GM23248 (cell line): Measurements from ENCODE around the gene RLF. TPM values are rescaled to one million over a fixed set of nuclear protein-coding genes. Genes with fewer than 3 reads are reported as not detected.
A peak's percentile ranks its signal among the peaks of the same experiment; 100 is the strongest.

ENCODE experiments used
- DNase-seq: peaks from one replicate; pipeline ENCODE4 v3.0.0-alpha.2; 2015
- H2AFZ ChIP-seq: fragments of 200-600 bp; sonication (generic); 2 replicates; pipeline ENCODE4 v1.6.1; 2016; ENCODE audit warnings: antibody characterized with exemption
- H3F3A ChIP-seq: fragments of 200-600 bp; sonication (generic); 2 replicates; pipeline ENCODE4 v1.6.1; 2016; ENCODE audit warnings: mild to moderate bottlenecking, antibody characterized with exemption, mixed run types; ENCODE audit not compliant: insufficient read depth
- H3K27ac ChIP-seq: fragments of 200-600 bp; sonication (generic); 2 replicates; pipeline ENCODE4 v1.5.1; 2016; ENCODE audit warnings: mild to moderate bottlenecking
- H3K27me3 ChIP-seq: fragments of 200-600 bp; sonication (generic); replicated peaks from 2 replicates; pipeline ENCODE4 v1.6.1; 2016; ENCODE audit warnings: mild to moderate bottlenecking; ENCODE audit not compliant: insufficient read depth
- H3K36me3 ChIP-seq: fragments of 200-600 bp; sonication (generic); 2 replicates; pipeline ENCODE4 v1.6.1; 2016; ENCODE audit warnings: low read depth, mild to moderate bottlenecking
- H3K4me1 ChIP-seq: fragments of 200-600 bp; sonication (generic); 2 replicates; pipeline ENCODE4 v1.6.1; 2016; ENCODE audit warnings: mild to moderate bottlenecking; ENCODE audit not compliant: insufficient read depth
- H3K4me2 ChIP-seq: fragments of 200-600 bp; sonication (generic); one replicate; pipeline ENCODE4 v1.6.1; 2016; ENCODE audit warnings: mild to moderate bottlenecking; ENCODE audit not compliant: unreplicated experiment
- H3K4me3 ChIP-seq: fragments of 200-600 bp; sonication (generic); 2 replicates; pipeline ENCODE4 v1.5.1; 2016; ENCODE audit warnings: mild to moderate bottlenecking
- H3K79me2 ChIP-seq: fragments of 200-600 bp; sonication (generic); 2 replicates; pipeline ENCODE4 v1.6.1; 2016; ENCODE audit warnings: mild to moderate bottlenecking; ENCODE audit not compliant: insufficient read depth
- H3K9ac ChIP-seq: fragments of 200-600 bp; sonication (generic); 2 replicates; pipeline ENCODE4 v1.6.1; 2016; ENCODE audit warnings: mild to moderate bottlenecking
- H3K9me2 ChIP-seq: fragments of 200-600 bp; sonication (generic); 2 replicates; pipeline ENCODE4 v1.6.1; 2016; ENCODE audit warnings: mixed run types, mild to moderate bottlenecking, moderate library complexity; ENCODE audit not compliant: insufficient read depth
- H3K9me3 ChIP-seq: fragments of 200-600 bp; sonication (generic); one replicate; pipeline ENCODE4 v1.6.1; 2017; ENCODE audit warnings: low read depth
- H4K20me1 ChIP-seq: fragments of 200-600 bp; sonication (generic); 2 replicates; pipeline ENCODE4 v1.6.0; 2016; ENCODE audit not compliant: insufficient read depth
- EZH2 ChIP-seq: fragments of 200-600 bp; sonication (generic); IDR thresholded peaks from 2 replicates; pipeline ENCODE4 v1.6.1; 2018; ENCODE audit warnings: antibody characterized with exemption, mild to moderate bottlenecking; ENCODE audit not compliant: insufficient read depth, poor library complexity, severe bottlenecking
- EZH2phosphoT487 ChIP-seq: fragments of 200-600 bp; sonication (generic); IDR thresholded peaks from 2 replicates; pipeline ENCODE4 v1.6.1; 2018; ENCODE audit warnings: antibody characterized with exemption, moderate library complexity, mild to moderate bottlenecking, low read depth; ENCODE audit not compliant: insufficient read depth
- WGBS, 2 experiments: methylation state at CpG; one replicate each; pipeline ENCODE4 v1.1.6; 2015 to 2017; ENCODE audit warnings: low lambda C conversion rate in 2 of 2, low coverage in 1 of 2; ENCODE audit errors: missing lambda C conversion rate in 2 of 2; 5-methylcytosine and 5-hydroxymethylcytosine counted together
- in situ Hi-C: fragments of 300-500 bp; cut with MboI; formaldehyde crosslinking; loops from 2 replicates; pipeline ENCODE4 v1.15.0; 2020
- polyA plus RNA-seq: library from polyadenylated mRNA; unstranded; fragments of >200 nt; fragmentation: Nextera tagmentation; extraction: Ambion mirVana; gene quantifications from 2 replicates; pipeline ENCODE4 v1.2.1, GENCODE V29; 2016
- total RNA-seq: library from RNA; depleted of rRNA; stranded (reverse); fragments of >200 nt; shearing (Covaris generic); gene quantifications from 2 replicates; pipeline ENCODE4 v1.2.3, GENCODE V29; 2014

RLF gene
- total and polyA plus RNA-seq, 2 experiments from 2014 or later, result 6.7 to 16.4 TPM

GRCh38 chr1:40264354-40264781, 103.2 kb downstream of the RLF start:
- peak; percentile 23 for DNase-seq

GRCh38 chr1:40265298-40265697, 104.1 kb downstream of the RLF start:
- Histone ChIP-seq H3K36me3 (peaks cover 45% of the 10 kb centered on the region), H3F3A (peaks cover 55% of the 10 kb centered on the region), H2AFZ (no peak overlapping the region), H3K79me2 (peaks cover 77% of the 10 kb centered on the region), H4K20me1 (no peaks in the 10 kb centered on the region; the same call in 1 of the 2 replicates), H3K4me3 (no peak overlapping the region), H3K27ac (no peak overlapping the region), H3K9me3 (no peaks in the 10 kb centered on the region), H3K9ac (no peak overlapping the region), H3K27me3 (no peaks in the 10 kb centered on the region), H3K9me2 (no peaks in the 10 kb centered on the region), H3K4me2 (no peak overlapping the region), H3K4me1 (peaks cover 39% of the 10 kb centered on the region)
- TF ChIP-seq EZH2 (no peak), EZH2phosphoT487 (no peak)
- DNase-seq, result no peak
- in situ Hi-C loops, result no loop called here

More at GRCh38 chr1:40264354-40264781, 103.2 kb downstream of the RLF start:
- Histone ChIP-seq H3K9me2 (no peaks in the 10 kb centered on the region), H2AFZ (no peak overlapping the region), H3K79me2 (peaks cover 80% of the 10 kb centered on the region), H4K20me1 (no peaks in the 10 kb centered on the region; the same call in 1 of the 2 replicates), H3K9me3 (no peaks in the 10 kb centered on the region), H3K27ac (no peak overlapping the region), H3K4me3 (no peak overlapping the region), H3K4me1 (peaks cover 29% of the 10 kb centered on the region), H3K4me2 (no peak overlapping the region), H3F3A (peaks cover 47% of the 10 kb centered on the region), H3K27me3 (no peaks in the 10 kb centered on the region), H3K9ac (no peak overlapping the region), H3K36me3 (peaks cover 42% of the 10 kb centered on the region)
- TF ChIP-seq EZH2phosphoT487 (no peak), EZH2 (no peak)
- 93% methylated on average over 3 of the region's 3 CpGs for WGBS, 2 experiments
- in situ Hi-C loops, result no loop called here

GRCh38 chr1:40265919-40266318, 104.7 kb downstream of the RLF start:
- Histone ChIP-seq H3K9ac (0 out of 2 replicates have a peak overlapping the region, but pooled peaks have one; percentile 1), H3K4me1 (peaks cover 44% of the 10 kb centered on the region), H3K9me3 (no peaks in the 10 kb centered on the region), H3K4me3 (no peak overlapping the region), H3K36me3 (peaks cover 43% of the 10 kb centered on the region), H4K20me1 (no peaks in the 10 kb centered on the region; the same call in 1 of the 2 replicates), H2AFZ (no peak overlapping the region), H3K4me2 (peak overlapping the region; percentile 36), H3K79me2 (peaks cover 75% of the 10 kb centered on the region), H3K27ac (peak overlapping the region; percentile 94; the same call in 1 of the 2 replicates), H3K27me3 (no peaks in the 10 kb centered on the region), H3F3A (peaks cover 55% of the 10 kb centered on the region), H3K9me2 (no peaks in the 10 kb centered on the region)
- in situ Hi-C loops, result no loop called here
- no peak for DNase-seq
- no peak for TF ChIP-seq EZH2
- TF ChIP-seq EZH2phosphoT487, result no peak

GRCh38 chr1:40266786-40267535, 105.8 kb downstream of the RLF start:
- Histone ChIP-seq H3K4me3 (no peak overlapping the region), H2AFZ (no peak overlapping the region), H4K20me1 (no peaks in the 10 kb centered on the region; the same call in 1 of the 2 replicates), H3K27me3 (no peaks in the 10 kb centered on the region), H3K4me1 (peaks cover 44% of the 10 kb centered on the region), H3K9me3 (no peaks in the 10 kb centered on the region), H3K9ac (peak overlapping the region; percentile 51), H3K36me3 (peaks cover 42% of the 10 kb centered on the region), H3K9me2 (no peaks in the 10 kb centered on the region), H3K4me2 (peak overlapping the region; percentile 64), H3K79me2 (peaks cover 72% of the 10 kb centered on the region), H3F3A (peaks cover 55% of the 10 kb centered on the region), H3K27ac (peak overlapping the region; percentile 94)
- DNase-seq, result no peak
- in situ Hi-C loops, result no loop called here
- TF ChIP-seq EZH2 (no peak), EZH2phosphoT487 (no peak)
- WGBS, 2 experiments, result 99% methylated on average over 6 of the region's 6 CpGs
